Right atrium auricular region (tissue), 2 donors: ENCODE data around the gene OS9. TPM values are rescaled to one million over a fixed set of nuclear protein-coding genes. Genes with fewer than 3 reads are reported as not detected.

Source experiments
- DNase-seq: peaks from one replicate; pipeline ENCODE4 v3.0.0-alpha.2; 2019; ENCODE audit warnings: low spot score
- H3K27ac ChIP-seq, 2 donors: fragments of 200-600 bp; sonication (generic); 1 replicate in 1 of 2; 2 replicates in 1 of 2; pipeline ENCODE4 v1.5.1; 2016 to 2019
- H3K27me3 ChIP-seq, 2 donors: fragments of 200-600 bp; sonication (generic); one replicate each; pipeline versions ENCODE4 v1.5.1 to v1.6.0; 2017 to 2019
- H3K36me3 ChIP-seq: fragments of 200-600 bp; sonication (generic); one replicate; pipeline ENCODE4 v1.5.1; 2016
- H3K4me1 ChIP-seq, 2 donors: fragments of 200-600 bp; sonication (generic); one replicate each; pipeline versions ENCODE4 v1.5.1 to v1.6.0; 2017 to 2019
- H3K4me3 ChIP-seq, 2 donors: fragments of 200-600 bp; sonication (generic); 1 replicate in 1 of 2; 2 replicates in 1 of 2; pipeline ENCODE4 v1.5.1; 2017 to 2019; ENCODE audit warnings: mild to moderate bottlenecking in 1 of 2, moderate library complexity in 1 of 2
- H3K9me3 ChIP-seq, 2 donors: fragments of 200-600 bp; sonication (generic); one replicate each; pipeline ENCODE4 v1.5.1; 2019
- CTCF ChIP-seq, 2 donors: fragments of 200-600 bp; sonication (generic); IDR thresholded peaks; one replicate each; pipeline ENCODE4 v1.5.1; 2019; ENCODE audit warnings: antibody characterized with exemption in 2 of 2
- total RNA-seq, 2 donors: library from RNA; depleted of rRNA; stranded (reverse); fragments of >200 nt; gene quantifications; one replicate each; pipeline ENCODE4 v1.1.0, GENCODE V29; 2016

The OS9 gene
- total RNA-seq, 2 donors from 2014 or later = 161 to 173 TPM

- DNase-seq = peak; percentile 53
- Histone ChIP-seq H3K36me3 (peaks cover 25% of the 10 kb centered on the region), H3K27ac (no peak overlapping the region), H3K9me3 (no peaks in the 10 kb centered on the region), H3K4me3 (no peak overlapping the region), H3K4me1 (peaks cover 0 to 25% of the 10 kb centered on the region in 2 donors), H3K27me3 (no peaks in the 10 kb centered on the region)
- TF ChIP-seq CTCF (IDR thresholded peaks at IDR 0.05) = no peak
Observed at GRCh38 chr12:57724003-57724935, 30.3 kb downstream of the OS9 start.

DNA sequence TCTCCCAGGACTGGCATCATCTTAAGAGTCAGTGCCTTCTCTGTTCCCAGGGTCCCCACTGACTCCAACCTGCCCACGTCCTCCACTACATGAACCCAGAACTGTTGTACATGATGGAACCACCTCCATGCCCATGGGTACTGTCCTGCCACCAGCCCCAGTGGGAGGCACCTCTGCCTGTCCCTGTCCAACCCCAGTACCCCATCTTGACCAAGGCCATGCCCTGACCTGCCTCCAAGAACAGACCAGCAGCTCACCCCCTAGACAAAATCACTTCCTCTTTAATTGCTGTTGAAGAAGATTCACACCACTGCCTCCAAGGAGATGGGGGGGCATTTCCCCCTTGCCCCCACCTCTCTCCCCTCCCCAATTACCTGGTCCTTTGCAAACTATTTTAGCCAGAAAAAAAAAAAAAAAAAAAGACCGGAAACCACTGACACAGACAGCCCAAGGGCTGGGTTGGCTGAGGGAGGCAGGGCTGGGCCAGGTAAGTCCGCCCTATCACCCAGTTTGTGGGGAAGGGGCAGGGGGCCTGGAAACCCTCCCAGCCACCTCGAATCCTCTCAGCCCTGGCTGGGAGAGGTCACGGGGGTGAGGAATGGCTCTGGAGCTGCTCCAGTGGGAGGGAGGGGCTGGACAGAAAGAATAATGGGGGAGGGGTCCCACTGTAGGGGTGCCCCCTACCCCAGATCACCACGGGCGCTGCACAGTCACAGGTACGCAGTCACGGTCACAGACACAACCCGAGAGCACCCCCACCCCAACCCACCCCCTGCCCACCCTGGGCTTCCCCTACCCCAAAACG lies 31.2 kb downstream of the OS9 start:
- Histone ChIP-seq H3K36me3 (peaks cover 16% of the 10 kb centered on the region), H3K27ac (no peak overlapping the region), H3K27me3 (no peaks in the 10 kb centered on the region), H3K4me3 (no peak overlapping the region), H3K9me3 (no peaks in the 10 kb centered on the region), H3K4me1 (peaks cover 0 to 25% of the 10 kb centered on the region in 2 donors)
- TF ChIP-seq CTCF (IDR thresholded peaks at IDR 0.05) = no peak
- peak; percentile 18 for DNase-seq

- H3K9me3 ChIP-seq = no peaks in the 10 kb centered on the region
- no peak for TF ChIP-seq CTCF (IDR thresholded peaks at IDR 0.05)
- peak overlapping the region; percentile 41 to 64 for H3K27ac ChIP-seq
- peak overlapping the region; percentile 49 to 63 for H3K4me3 ChIP-seq
- H3K36me3 ChIP-seq = peaks cover 9% of the 10 kb centered on the region
- DNase-seq = no peak
- H3K4me1 ChIP-seq = peaks cover 0 to 25% of the 10 kb centered on the region in 2 donors
- no peaks in the 10 kb centered on the region for H3K27me3 ChIP-seq
Observed at GRCh38 chr12:57725851-57726150, 31.9 kb downstream of the OS9 start.

DNA sequence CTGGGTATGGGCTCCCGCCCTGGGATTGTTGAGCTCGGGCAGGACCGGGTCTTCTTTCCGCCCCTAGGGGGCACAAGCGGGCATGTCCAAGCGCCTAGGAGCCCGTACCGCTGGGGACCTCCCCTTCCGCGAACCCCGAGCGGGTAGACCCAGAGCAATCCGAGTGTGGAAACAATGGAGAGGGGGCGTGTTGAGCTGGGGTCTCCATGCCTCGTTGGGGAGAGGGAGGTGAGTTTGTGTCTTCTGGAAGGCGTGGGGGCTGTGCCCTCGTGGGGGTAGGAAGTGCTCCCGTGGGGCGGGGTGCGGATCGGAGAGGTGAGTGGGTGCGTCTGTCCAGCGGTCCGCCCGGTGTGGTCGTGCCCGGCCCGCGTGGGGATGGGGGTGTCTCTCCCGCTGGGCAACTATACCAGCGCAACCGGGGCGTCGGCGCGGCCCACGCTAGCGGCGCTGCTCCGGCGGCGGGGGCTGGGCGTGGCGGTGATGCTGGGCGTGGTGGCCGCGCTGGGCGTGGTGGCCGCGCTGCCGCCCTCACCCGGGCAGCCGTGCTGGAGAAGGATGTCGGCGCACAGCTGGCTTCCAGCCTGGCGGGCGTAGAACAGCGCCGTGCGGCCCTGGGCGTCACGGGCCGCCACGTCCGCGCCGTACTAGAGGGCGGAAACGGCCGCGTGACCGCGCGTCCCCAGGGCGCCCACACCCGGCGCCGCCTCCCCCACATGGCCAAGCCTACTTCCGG lies 32.4 kb downstream of the OS9 start:
- Histone ChIP-seq H3K27ac (peak overlapping the region; percentile 41 to 64), H3K36me3 (peaks cover 4% of the 10 kb centered on the region)
- DNase-seq = peak; percentile 70

More for the DNA sequence above, 32.4 kb downstream of the OS9 start:
- H3K9me3 ChIP-seq = no peaks in the 10 kb centered on the region
- peak overlapping the region; percentile 49 to 63 for H3K4me3 ChIP-seq
- no peaks in the 10 kb centered on the region for H3K27me3 ChIP-seq
- peak; percentile 48 to 73 for TF ChIP-seq CTCF (IDR thresholded peaks at IDR 0.05)
- H3K4me1 ChIP-seq = peaks cover 0 to 25% of the 10 kb centered on the region in 2 donors
